H1 (cell line): ENCODE data around the gene BCKDHB. TPM values are rescaled to one million over a fixed set of nuclear protein-coding genes. Genes with fewer than 3 reads are reported as not detected.

Source experiments
- CTCF ChIA-PET: fragments of 300-600 bp; sonication (Branson Sonifier 250); formaldehyde crosslinking; loops from one replicate; lab custom pipeline; 2021; ENCODE audit not compliant: partially characterized antibody; lab: Charles Lee
- POLR2A ChIA-PET: fragments of 300-600 bp; sonication (Branson Sonifier 250); formaldehyde crosslinking; loops from one replicate; lab custom pipeline; 2021; ENCODE audit warnings: inconsistent platforms; ENCODE audit not compliant: partially characterized antibody; lab: Charles Lee
- DNase-seq, 2 experiments: peaks; one replicate each; pipeline versions ENCODE4 v3.0.0 to v3.0.0-alpha.2; 2010 to 2022; ENCODE audit warnings: low spot score in 2 of 2, low read depth in 1 of 2, mixed read lengths in 1 of 2
- FAIRE-seq: peaks from 2 replicates; lab custom pipeline; 2011; peaks lifted over from hg19 to GRCh38; lab: Jason Lieb, UNC
- H2AFZ ChIP-seq: 2 replicates; pipeline ENCODE4 v1.8.1; 2012; ENCODE audit warnings: low read length, inconsistent platforms
- H2AK5ac ChIP-seq: 2 replicates; pipeline ENCODE4 v1.6.1; 2013; ENCODE audit warnings: low read depth, low read length
- H2BK120ac ChIP-seq: replicated peaks from 2 replicates; pipeline ENCODE3; 2013; ENCODE audit warnings: low read depth, low read length, inconsistent platforms
- H2BK12ac ChIP-seq: 2 replicates; pipeline ENCODE4 v1.6.1; 2013; ENCODE audit warnings: low read depth, low read length
- H2BK15ac ChIP-seq: 2 replicates; pipeline ENCODE4 v1.6.1; 2013; ENCODE audit warnings: low read length
- H2BK20ac ChIP-seq: 2 replicates; pipeline ENCODE4 v1.6.1; 2013; ENCODE audit warnings: low read length
- H2BK5ac ChIP-seq: 2 replicates; pipeline ENCODE4 v1.6.1; 2013; ENCODE audit warnings: low read depth, low read length
- H3K14ac ChIP-seq: 2 replicates; pipeline ENCODE4 v1.6.1; 2013; ENCODE audit warnings: inconsistent platforms; ENCODE audit not compliant: insufficient read length
- H3K18ac ChIP-seq: 2 replicates; pipeline ENCODE4 v1.6.1; 2013; ENCODE audit warnings: low read length; ENCODE audit errors: extremely low read depth
- H3K23ac ChIP-seq: 2 replicates; pipeline ENCODE4 v1.6.1; 2013; ENCODE audit warnings: inconsistent platforms; ENCODE audit not compliant: insufficient read length
- H3K23me2 ChIP-seq: 2 replicates; pipeline ENCODE4 v1.6.1; 2013; ENCODE audit warnings: low read depth, low read length
- H3K27ac ChIP-seq: 2 replicates; pipeline ENCODE4 v1.6.1; 2011; ENCODE audit warnings: low read depth, low read length, inconsistent platforms
- H3K27me3 ChIP-seq, 4 experiments: replicated peaks in 1 of 4; 1 replicate in 1 of 4; 2 replicates in 3 of 4; pipeline versions ENCODE4 v1.6.1 to v1.8.1; 2011 to 2013; ENCODE audit warnings: low read length in 3 of 4, mild to moderate bottlenecking in 3 of 4, inconsistent platforms in 2 of 4, mixed read lengths in 2 of 4, moderate library complexity in 1 of 4; ENCODE audit not compliant: control insufficient read depth in 3 of 4, insufficient read depth in 3 of 4; ENCODE audit errors: extremely low read depth in 1 of 4
- H3K36me3 ChIP-seq, 4 experiments: 2 replicates each; pipeline versions ENCODE4 v1.6.1 to v1.8.1; 2011 to 2013; ENCODE audit warnings: mild to moderate bottlenecking in 4 of 4, low read length in 3 of 4, moderate library complexity in 2 of 4, control low read depth in 1 of 4, inconsistent platforms in 1 of 4; ENCODE audit not compliant: insufficient read depth in 4 of 4, control insufficient read depth in 2 of 4
- H3K4ac ChIP-seq: replicated peaks from 2 replicates; pipeline ENCODE3; 2013; ENCODE audit warnings: low read length, low read depth, mixed read lengths, inconsistent platforms; ENCODE audit not compliant: insufficient read length
- H3K4me1 ChIP-seq, 4 experiments: replicated peaks in 1 of 4; 1 replicate in 1 of 4; 2 replicates in 3 of 4; pipeline versions ENCODE4 v1.6.1 to v1.8.1; 2011 to 2013; ENCODE audit warnings: low read length in 3 of 4, inconsistent platforms in 2 of 4, mixed read lengths in 1 of 4; ENCODE audit not compliant: insufficient read depth in 4 of 4, control insufficient read depth in 3 of 4
- H3K4me2 ChIP-seq, 2 experiments: 2 replicates each; pipeline versions ENCODE4 v1.6.1 to v1.8.1; 2011 to 2013; ENCODE audit warnings: low read depth in 2 of 2, low read length in 2 of 2, control low read depth in 1 of 2, inconsistent platforms in 1 of 2, mild to moderate bottlenecking in 1 of 2; ENCODE audit not compliant: insufficient read depth in 1 of 2
- H3K4me3 ChIP-seq, 4 experiments: fragments of 200-600, 300-600 bp in 1 of 4; sonication (generic), shearing (Covaris generic), sonication (Bioruptor Twin) in 1 of 4; 2 replicates each; pipeline versions ENCODE4 v1.5.1 to v1.8.1; 2011 to 2016; ENCODE audit warnings: low read length in 4 of 4, low read depth in 3 of 4, control low read depth in 2 of 4, inconsistent platforms in 2 of 4, mild to moderate bottlenecking in 2 of 4, mixed read lengths in 1 of 4, moderate library complexity in 1 of 4; ENCODE audit not compliant: insufficient read depth in 2 of 4; ENCODE audit errors: extremely low read depth in 1 of 4
- H3K56ac ChIP-seq: replicated peaks from 2 replicates; pipeline ENCODE3; 2013; ENCODE audit warnings: low read depth, mild to moderate bottlenecking, mixed read lengths, low read length, inconsistent platforms; ENCODE audit not compliant: insufficient read length
- H3K79me1 ChIP-seq: 2 replicates; pipeline ENCODE4 v1.6.1; 2013; ENCODE audit warnings: low read depth, low read length, control low read depth
- H3K79me2 ChIP-seq, 2 experiments: 2 replicates each; pipeline versions ENCODE4 v1.6.1 to v1.8.1; 2012 to 2013; ENCODE audit warnings: low read length in 2 of 2, mild to moderate bottlenecking in 2 of 2, inconsistent platforms in 1 of 2; ENCODE audit not compliant: insufficient read depth in 2 of 2, control insufficient read depth in 1 of 2
- H3K9ac ChIP-seq, 4 experiments: replicated peaks in 1 of 4; 1 replicate in 1 of 4; 2 replicates in 3 of 4; pipeline versions ENCODE4 v1.6.1 to v1.8.1; 2011 to 2013; ENCODE audit warnings: low read depth in 3 of 4, low read length in 3 of 4, control low read depth in 2 of 4, mild to moderate bottlenecking in 2 of 4, moderate library complexity in 2 of 4, inconsistent platforms in 1 of 4; ENCODE audit errors: extremely low read depth in 1 of 4
- H3K9me3 ChIP-seq, 2 experiments: 2 replicates each; pipeline versions ENCODE4 v1.6.1 to v1.8.1; 2012 to 2013; ENCODE audit warnings: mild to moderate bottlenecking in 2 of 2, moderate library complexity in 2 of 2, control low read depth in 1 of 2, inconsistent platforms in 1 of 2, low read depth in 1 of 2, low read length in 1 of 2, mixed read lengths in 1 of 2; ENCODE audit not compliant: insufficient read depth in 2 of 2
- H4K20me1 ChIP-seq, 2 experiments: replicated peaks in 1 of 2; 2 replicates each; pipeline versions ENCODE3 to v1.8.1; 2011 to 2013; ENCODE audit warnings: inconsistent platforms in 2 of 2, low read length in 2 of 2, mild to moderate bottlenecking in 1 of 2; ENCODE audit not compliant: insufficient read depth in 2 of 2, control insufficient read depth in 1 of 2
- H4K5ac ChIP-seq: 2 replicates; pipeline ENCODE4 v1.6.1; 2013; ENCODE audit warnings: low read length, low read depth, mixed read lengths, inconsistent platforms; ENCODE audit not compliant: insufficient read length
- H4K8ac ChIP-seq: 2 replicates; pipeline ENCODE4 v1.8.0; 2013; ENCODE audit warnings: mild to moderate bottlenecking, moderate library complexity, low read length, inconsistent platforms; ENCODE audit not compliant: insufficient read depth; ENCODE audit errors: extremely low read depth
- H4K91ac ChIP-seq: replicated peaks from 2 replicates; pipeline ENCODE3; 2013; ENCODE audit warnings: low read length, mixed read lengths, inconsistent platforms; ENCODE audit not compliant: insufficient read length
- CTCF ChIP-seq, 3 experiments: IDR thresholded peaks; 1 replicate in 2 of 3; 2 replicates in 1 of 3; pipeline versions ENCODE4 v1.5.1 to v1.6.1; 2011; ENCODE audit warnings: low read length in 3 of 3, mild to moderate bottlenecking in 3 of 3, inconsistent platforms in 2 of 3, low read depth in 1 of 3, moderate library complexity in 1 of 3; ENCODE audit not compliant: insufficient read depth in 1 of 3; ENCODE audit errors: control extremely low read depth in 1 of 3
- RAD21 ChIP-seq, 2 experiments: IDR thresholded peaks in 1 of 2; conservative IDR thresholded peaks in 1 of 2; 2 replicates each; pipeline ENCODE4 v1.6.1; 2011; ENCODE audit warnings: low read depth in 2 of 2, low read length in 2 of 2, improper control_type of control experiment in 1 of 2, inconsistent platforms in 1 of 2, mild to moderate bottlenecking in 1 of 2, moderate library complexity in 1 of 2
- SP1 ChIP-seq: IDR thresholded peaks from 2 replicates; pipeline ENCODE4 v1.6.1; 2011; ENCODE audit warnings: low read depth, low read length
- WGBS, 2 experiments: shearing (Covaris generic) in 1 of 2; methylation state at CpG; one replicate each; pipeline versions ENCODE4 v1.1.6 to v1.1.7; 2013 to 2015; ENCODE audit warnings: low lambda C conversion rate in 2 of 2, mixed read lengths in 2 of 2, inconsistent platforms in 1 of 2, low coverage in 1 of 2, missing lambda C conversion rate in 1 of 2; ENCODE audit not compliant: insufficient replicate concordance in 2 of 2, insufficient coverage in 1 of 2, insufficient read length in 1 of 2; ENCODE audit errors: extremely low coverage in 1 of 2, missing lambda C conversion rate in 1 of 2; 5-methylcytosine and 5-hydroxymethylcytosine counted together
- polyA plus RNA-seq, 7 experiments: library from polyadenylated mRNA; depleted of rRNA in 3 of 7; stranded (reverse) in 5 of 7; unstranded in 2 of 7; fragments of >200 nt in 5 of 7; fragments of 200-250 nt in 2 of 7; gene quantifications; 1 replicate in 5 of 7; 2 replicates in 1 of 7; 4 replicates in 1 of 7; pipeline versions ENCODE4 v1.2.1 to v1.2.3, GENCODE V29; 2011 to 2013; ENCODE audit warnings: missing spikeins in 2 of 7, mixed read lengths in 2 of 7
- total RNA-seq: library from RNA; stranded (reverse); fragmentation: NEBNext Ultra II Directional; extraction: Animal tissue kit (Norgen Biotek cat#: 25700); gene quantifications from 2 replicates; pipeline ENCODE4 v1.2.1, GENCODE V29; 2021

BCKDHB gene
- total and polyA plus RNA-seq, 2 of the 8 experiments (the other 6 are each of a cell fraction or from before 2014, with no cell fraction given) = 22.1 to 30.8 TPM

GRCh38 chr6:80214436-80215022, 108.1 kb downstream of the BCKDHB start:
- H2BK12ac ChIP-seq = no peak overlapping the region
- peak; percentile 82 to 84 for TF ChIP-seq RAD21 (IDR thresholded peaks at IDR 0.05 in 1 of 2, conservative IDR thresholded peaks at IDR 0.05 in 1 of 2; ENCODE audit: low read depth in 2 of 2, low read length in 2 of 2)
- TF ChIP-seq SP1 = no peak
- peak in 2 of 3 experiments; percentile 68 to 75; a peak in 3 of 4 replicates for TF ChIP-seq CTCF (IDR thresholded peaks at IDR 0.05; ENCODE audit: control extremely low read depth in 1 of 3, insufficient read depth in 1 of 3, low read depth in 1 of 3, low read length in 3 of 3)
- TF ChIP-seq, all 59 proteins: peak for 2
- no peaks in the 10 kb centered on the region; a peak in 1 of 8 replicates for H3K36me3 ChIP-seq
- no peak overlapping the region for H2AFZ ChIP-seq
- H3K27ac ChIP-seq = no peak overlapping the region
- no peak overlapping the region for H3K18ac ChIP-seq
- H4K8ac ChIP-seq = no peak overlapping the region
- H2AK5ac ChIP-seq = no peak overlapping the region
- no peak overlapping the region for H3K4me3 ChIP-seq
- no peaks in the 10 kb centered on the region for H3K79me2 ChIP-seq
- no peak overlapping the region for H2BK5ac ChIP-seq
- DNase-seq = no peak
- H3K56ac ChIP-seq = no peak overlapping the region
- H3K23me2 ChIP-seq = no peaks in the 10 kb centered on the region
- H4K91ac ChIP-seq = no peak overlapping the region
- H3K79me1 ChIP-seq = no peaks in the 10 kb centered on the region
- FAIRE-seq = no peak
- no peak overlapping the region for H2BK15ac ChIP-seq
- no peak overlapping the region for H3K9ac ChIP-seq
- no peak overlapping the region for H3K4ac ChIP-seq
- no peak overlapping the region for H3K14ac ChIP-seq
- WGBS, 2 experiments = 48% methylated on average over 4 of the region's 4 CpGs; no CpG with 5 or more reads in 1 of the 2 experiments
- H2BK120ac ChIP-seq = no peak overlapping the region
- H3K27me3 ChIP-seq = no peaks in the 10 kb centered on the region
- H3K4me1 ChIP-seq = peaks cover 0 to 3% (median 0%) of the 10 kb centered on the region in 4 experiments; a peak in 3 of 7 replicates
- no peak overlapping the region for H3K23ac ChIP-seq
- H2BK20ac ChIP-seq = no peak overlapping the region
- no peak overlapping the region for H4K5ac ChIP-seq
- no peaks in the 10 kb centered on the region for H4K20me1 ChIP-seq
- CTCF ChIA-PET = interaction anchor here (0.6 to 2.3 kb wide), 32 partner anchors 8 to 1174 kb away, joined by 3 to 24 read pairs (median 4); no protein-coding TSS in a partner anchor
- H3K9me3 ChIP-seq = no peaks in the 10 kb centered on the region
- POLR2A ChIA-PET = interaction anchor here (0.8 kb wide), 1 partner anchor 108 kb away, joined by 3 read pairs; the partner anchor contains the start of gene BCKDHB
- H3K4me2 ChIP-seq = no peak overlapping the region
